Activated T-helper 1 cell treated with anti-CD3 and anti-CD28 coated beads, Interleukin-2, amount 50 U/mL, for 16 hours (primary cell): ENCODE data around the gene DNAJC11.

Source experiments
- DNase-seq, 2 donors: peaks; one replicate each; pipeline ENCODE4 v3.0.0-alpha.2; 2020; ENCODE audit warnings: low read depth in 1 of 2, low spot score in 1 of 2

Gene DNAJC11

GRCh38 chr1:6587261-6588005, 114.2 kb downstream of the DNAJC11 start:
- no peak for DNase-seq

- no peak for DNase-seq
These were observed 115.2 kb downstream of the DNAJC11 start for GRCh38 chr1:6586404-6586816.

- DNase-seq: no peak
These were observed 115.8 kb downstream of the DNAJC11 start for GRCh38 chr1:6585841-6586240.

- DNase-seq: no peak
These were observed 116.4 kb downstream of the DNAJC11 start for GRCh38 chr1:6585081-6585722.
